ENCODE data around the gene TOR4A. TPM values are rescaled to one million over a fixed set of nuclear protein-coding genes. Genes with fewer than 3 reads are reported as not detected.

The TOR4A gene
- total RNA-seq, 1 donor from 2014 or later, result 1.9 TPM

- Mint-ChIP-seq H3K27ac (ENCODE audit: unreplicated experiment) (no peak overlapping the region), H3K36me3 (ENCODE audit: unreplicated experiment) (no peaks in the 10 kb centered on the region), H3K27me3 (ENCODE audit: unreplicated experiment) (no peaks in the 10 kb centered on the region), H3K4me1 (ENCODE audit: unreplicated experiment) (peaks cover 7% of the 10 kb centered on the region), H3K4me3 (ENCODE audit: unreplicated experiment) (no peak overlapping the region), H3K9me3 (ENCODE audit: unreplicated experiment) (no peaks in the 10 kb centered on the region)
- no peak for TF ChIP-seq CTCF (IDR thresholded peaks at IDR 0.05)
- no peak for DNase-seq (ENCODE audit: extremely low spot score, unreplicated experiment)
These were observed 29.3 kb downstream of the TOR4A start for GRCh38 chr9:137306850-137307254.

DNA sequence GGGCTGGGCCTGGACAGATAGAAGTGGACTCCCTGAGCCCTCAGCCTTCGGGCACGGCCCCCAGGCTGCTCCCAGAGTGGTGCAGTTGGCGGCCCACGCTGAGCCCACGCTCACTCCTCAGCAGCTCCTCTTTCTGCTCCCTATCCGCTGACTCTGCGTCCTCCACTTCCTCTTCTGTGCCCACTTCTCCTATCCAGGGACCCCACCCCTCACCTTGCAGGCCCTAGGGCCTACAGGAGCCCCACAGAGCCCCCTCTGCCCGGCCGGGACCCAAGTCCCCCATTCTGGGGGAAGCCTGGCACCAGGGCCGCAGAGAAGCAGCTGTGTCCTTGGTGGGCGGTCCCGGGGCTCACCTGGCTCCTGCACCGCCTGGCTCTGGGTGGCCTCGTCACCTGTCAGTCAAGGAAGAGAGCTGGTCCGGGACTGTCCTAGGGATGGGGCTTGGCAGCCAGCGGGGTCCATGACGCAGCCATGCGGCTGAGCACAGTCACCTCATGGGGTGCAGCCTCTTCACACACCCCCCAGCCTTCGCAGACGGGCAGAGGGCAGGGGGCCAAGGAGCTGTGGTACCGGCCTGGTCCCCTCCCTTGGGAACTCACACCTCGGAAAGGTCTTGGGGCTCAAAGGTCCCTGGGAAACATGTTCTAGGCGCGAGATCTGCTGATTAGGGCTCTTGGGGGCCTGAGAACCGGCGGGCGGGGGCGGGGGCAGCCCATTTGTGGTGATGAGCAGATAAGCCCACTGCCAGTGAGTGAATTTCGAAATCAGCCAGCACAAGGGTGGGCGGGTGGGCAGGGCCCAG is 29.9 kb downstream of the TOR4A start:
- Mint-ChIP-seq H3K36me3 (ENCODE audit: unreplicated experiment) (no peaks in the 10 kb centered on the region), H3K4me3 (ENCODE audit: unreplicated experiment) (no peak overlapping the region), H3K27ac (ENCODE audit: unreplicated experiment) (no peak overlapping the region), H3K27me3 (ENCODE audit: unreplicated experiment) (no peaks in the 10 kb centered on the region), H3K4me1 (ENCODE audit: unreplicated experiment) (peaks cover 7% of the 10 kb centered on the region), H3K9me3 (ENCODE audit: unreplicated experiment) (no peaks in the 10 kb centered on the region)
- TF ChIP-seq CTCF (IDR thresholded peaks at IDR 0.05), result no peak
- DNase-seq (ENCODE audit: extremely low spot score, unreplicated experiment), result no peak

- DNase-seq (ENCODE audit: extremely low spot score, unreplicated experiment), result no peak
- Mint-ChIP-seq H3K27ac (ENCODE audit: unreplicated experiment) (no peak overlapping the region), H3K4me1 (ENCODE audit: unreplicated experiment) (peaks cover 7% of the 10 kb centered on the region), H3K27me3 (ENCODE audit: unreplicated experiment) (no peaks in the 10 kb centered on the region), H3K36me3 (ENCODE audit: unreplicated experiment) (no peaks in the 10 kb centered on the region), H3K4me3 (ENCODE audit: unreplicated experiment) (no peak overlapping the region), H3K9me3 (ENCODE audit: unreplicated experiment) (no peaks in the 10 kb centered on the region)
- no peak for TF ChIP-seq CTCF (IDR thresholded peaks at IDR 0.05)
These were observed 30.6 kb downstream of the TOR4A start for GRCh38 chr9:137308057-137308619.

DNA sequence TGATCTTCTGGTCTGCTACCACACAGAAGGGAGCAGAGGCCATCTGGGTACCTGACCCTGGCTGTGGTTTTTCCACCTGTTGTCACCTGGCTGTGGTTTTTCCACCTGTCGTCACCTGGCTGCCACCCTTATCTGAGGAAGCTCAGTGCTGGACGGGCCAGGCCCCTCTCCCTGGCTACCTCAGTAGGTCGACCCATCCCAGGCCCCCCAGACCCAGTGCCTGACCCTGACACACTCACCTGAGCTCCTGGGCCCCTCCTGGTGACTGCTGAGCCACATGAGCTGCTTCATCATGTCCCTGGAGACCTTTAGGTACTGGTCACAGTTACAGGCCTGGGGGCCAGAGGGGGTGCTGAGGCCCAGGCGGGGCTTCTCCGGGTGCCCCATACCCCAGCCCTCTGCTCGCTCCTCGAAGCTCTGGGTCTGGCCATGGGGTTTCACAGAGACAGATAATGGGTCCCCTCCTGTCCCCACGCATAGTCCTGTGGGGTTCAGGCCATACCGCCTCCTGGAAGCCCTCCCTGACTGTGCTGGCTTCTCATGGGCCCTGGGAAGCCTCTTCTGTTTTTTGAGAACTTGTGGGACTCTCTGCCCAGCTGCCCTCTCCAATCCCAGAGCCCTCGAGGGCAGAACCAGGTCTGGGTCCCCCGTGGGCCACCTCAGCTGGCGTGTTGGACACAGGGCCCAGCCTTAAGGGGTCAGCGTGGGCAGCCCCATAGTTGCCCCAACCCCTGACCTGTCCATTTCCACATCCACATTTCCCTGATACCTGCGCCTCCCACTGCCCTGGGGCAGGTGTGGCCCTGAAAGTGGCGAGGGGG is 32.1 kb downstream of the TOR4A start:
- Mint-ChIP-seq H3K27me3 (ENCODE audit: unreplicated experiment) (no peaks in the 10 kb centered on the region), H3K4me3 (ENCODE audit: unreplicated experiment) (no peak overlapping the region), H3K36me3 (ENCODE audit: unreplicated experiment) (no peaks in the 10 kb centered on the region), H3K4me1 (ENCODE audit: unreplicated experiment) (peaks cover 2% of the 10 kb centered on the region), H3K9me3 (ENCODE audit: unreplicated experiment) (no peaks in the 10 kb centered on the region), H3K27ac (ENCODE audit: unreplicated experiment) (no peak overlapping the region)
- TF ChIP-seq CTCF (IDR thresholded peaks at IDR 0.05), result no peak
- no peak for DNase-seq (ENCODE audit: extremely low spot score, unreplicated experiment)

All from osteocyte (in vitro differentiated cells).